GM18870 (cell line): Measurements from ENCODE around the gene GLRA2.
A peak's percentile ranks its signal among the peaks of the same experiment; 100 is the strongest.
"Not testable (repeated sequence)": the region's sequence is repeated elsewhere in the genome, so short reads cannot be mapped to it uniquely, and the experiment has no call there.

Experiments used
- ATAC-seq: cut with Tn5 transposase; IDR thresholded peaks from one replicate; pipeline ENCODE4 v1.9.1; 2021; ENCODE audit warnings: moderate library complexity; ENCODE audit not compliant: unreplicated experiment

GLRA2 gene

DNA sequence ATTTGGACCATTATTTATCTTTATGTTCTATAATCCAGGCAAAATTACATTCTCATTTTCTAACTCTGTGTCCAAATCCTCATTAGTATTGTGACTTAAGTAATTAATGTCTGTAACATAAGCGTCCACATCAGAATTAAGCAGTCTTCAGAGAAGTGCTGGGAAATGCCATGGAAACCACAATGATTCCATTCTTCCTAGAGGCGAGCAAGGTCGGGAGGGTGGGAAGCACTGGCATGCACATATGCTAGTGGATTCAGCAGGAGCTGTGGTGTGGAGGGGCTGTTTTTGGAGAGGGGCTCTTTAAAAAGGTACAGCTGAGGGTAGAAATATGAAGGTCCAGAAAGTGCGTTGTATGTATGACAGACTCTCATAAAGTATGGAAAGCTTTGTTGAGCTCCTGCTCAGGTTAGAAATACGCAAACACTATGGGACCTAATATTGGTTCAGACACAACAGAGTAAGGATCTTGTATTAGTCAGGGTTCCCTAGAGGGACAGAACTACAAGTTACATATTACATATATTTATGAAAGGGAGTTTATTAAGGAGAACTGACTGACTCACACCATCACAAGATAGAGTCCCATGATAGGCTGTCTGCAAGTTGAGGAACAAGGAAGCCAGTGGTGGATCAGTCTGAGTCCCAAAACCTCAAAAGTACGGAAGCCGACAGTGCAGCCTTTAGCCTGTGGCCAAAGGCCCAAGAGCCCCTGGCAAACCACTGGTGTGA is 61.5 kb downstream of the GLRA2 start:
- ATAC-seq = no peak

DNA sequence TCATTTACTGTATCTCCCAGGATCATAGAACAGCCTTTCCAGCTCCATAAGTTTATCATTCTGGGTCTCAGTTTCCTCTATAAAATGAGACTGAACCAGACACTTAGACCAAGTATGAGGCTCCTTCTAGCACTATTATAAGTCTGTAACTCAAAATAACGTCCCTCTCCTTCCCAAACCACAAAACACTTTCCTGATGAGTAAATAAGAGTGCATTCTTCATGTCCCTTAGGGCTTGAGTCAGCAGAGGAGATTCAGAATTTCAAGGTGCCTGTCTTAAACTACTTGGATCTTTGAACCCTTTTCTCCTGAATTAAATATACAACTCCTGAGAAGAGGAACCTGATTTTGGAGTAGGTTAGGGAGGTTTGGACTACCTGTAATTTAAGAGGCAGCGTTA is 62.6 kb downstream of the GLRA2 start:
- ATAC-seq = no peak

DNA sequence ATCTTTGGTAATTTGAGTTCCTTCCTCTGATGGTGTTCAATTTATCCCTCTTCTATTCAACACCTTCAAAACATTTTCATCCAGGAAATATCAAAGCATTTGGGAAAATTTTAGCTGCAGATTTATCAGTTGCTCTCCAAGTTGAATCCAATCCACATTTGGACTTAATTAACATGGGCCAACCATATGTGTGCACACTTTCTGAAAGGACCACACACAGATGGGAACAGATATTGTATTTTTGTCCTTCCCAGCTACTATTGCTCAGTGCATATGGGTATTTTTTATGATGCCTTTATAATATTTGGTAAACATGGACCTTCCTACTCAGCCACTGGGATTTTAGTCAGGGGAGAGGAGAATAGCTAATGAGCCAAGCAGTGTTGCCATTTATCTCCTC is 65.2 kb downstream of the GLRA2 start:
- ATAC-seq = no peak

DNA sequence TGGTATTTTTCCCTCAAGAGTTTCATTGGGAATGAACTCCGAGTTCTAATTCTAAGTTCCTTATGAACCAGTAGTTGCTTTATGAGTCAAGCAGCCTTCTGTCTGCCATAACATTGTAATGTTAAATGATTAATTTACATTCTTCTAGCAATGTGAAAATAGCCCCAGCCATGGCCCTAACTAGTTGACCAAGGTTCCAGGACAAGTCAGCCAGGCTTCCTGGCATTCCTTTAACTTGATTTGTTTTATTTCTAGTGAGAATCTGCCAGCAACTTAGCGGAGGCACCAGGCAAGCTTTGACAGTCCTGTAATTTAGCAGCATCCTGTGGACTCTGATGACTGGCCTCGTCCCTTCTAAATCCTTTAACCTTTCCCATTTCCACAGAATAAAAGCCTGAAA is 69.0 kb downstream of the GLRA2 start:
- ATAC-seq = no peak

DNA sequence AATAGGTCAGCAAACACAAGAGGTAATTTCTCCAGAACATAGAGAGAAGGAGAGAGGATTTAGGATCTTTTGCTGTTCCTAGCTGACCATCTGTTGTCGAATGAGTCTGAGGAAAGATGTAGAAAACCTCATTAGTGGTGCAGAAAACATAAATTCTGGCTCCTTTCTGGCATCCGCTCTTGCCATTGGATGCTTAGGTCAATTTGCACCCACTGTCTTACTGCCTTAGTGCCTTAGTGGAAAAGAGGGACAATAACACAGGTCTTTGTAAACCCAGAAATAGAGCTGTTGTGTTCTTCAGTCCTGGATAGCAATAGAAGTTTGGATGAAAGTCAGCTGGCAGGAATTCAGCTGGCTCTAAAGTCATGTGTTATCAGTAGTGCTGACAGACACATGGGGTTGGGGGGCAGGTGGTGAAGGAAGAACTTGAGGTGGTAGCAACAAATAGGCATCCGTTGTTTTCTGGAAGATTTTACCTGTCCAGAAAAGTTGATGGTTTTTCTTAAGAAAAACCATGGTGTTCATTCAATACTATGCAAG is 78.2 kb downstream of the GLRA2 start:
- ATAC-seq = no peak

DNA sequence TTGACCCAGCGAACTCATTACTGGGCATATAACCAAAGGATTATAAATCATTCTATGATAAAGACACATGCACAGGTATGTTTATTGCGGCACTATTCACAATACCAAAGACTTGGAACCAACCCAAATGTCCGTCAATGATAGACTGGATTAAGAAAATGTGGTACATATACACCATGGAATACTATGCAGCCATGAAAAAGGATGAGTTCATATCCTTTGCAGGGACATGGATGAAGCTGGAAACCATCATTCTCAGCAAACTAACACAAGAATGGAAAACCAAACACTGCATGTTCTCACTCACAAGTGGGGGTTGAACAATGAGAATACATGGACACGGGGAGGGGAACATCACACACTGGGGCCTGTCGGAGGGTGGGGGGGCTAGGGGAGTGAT is 83.1 kb downstream of the GLRA2 start:
- ATAC-seq = not testable (repeated sequence)

DNA sequence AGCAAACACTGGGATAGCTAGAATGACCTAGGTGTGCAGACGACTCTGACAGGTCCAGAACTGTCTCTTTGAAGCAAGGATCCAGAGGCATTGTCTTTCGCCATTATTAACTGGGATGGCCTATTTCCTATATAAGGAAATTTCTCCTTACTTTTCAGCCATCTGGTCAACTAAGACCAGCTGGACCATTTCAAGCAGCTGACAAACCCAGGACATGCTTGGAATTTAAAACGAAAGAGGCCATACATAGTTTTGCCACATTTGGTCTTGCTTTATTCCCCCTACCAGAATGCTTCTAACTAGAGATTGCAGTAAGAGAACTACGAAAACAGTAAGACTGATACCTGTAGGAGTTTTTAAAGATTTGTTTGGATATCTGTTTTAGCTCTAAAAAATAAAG is 87.0 kb downstream of the GLRA2 start:
- ATAC-seq = no peak

DNA sequence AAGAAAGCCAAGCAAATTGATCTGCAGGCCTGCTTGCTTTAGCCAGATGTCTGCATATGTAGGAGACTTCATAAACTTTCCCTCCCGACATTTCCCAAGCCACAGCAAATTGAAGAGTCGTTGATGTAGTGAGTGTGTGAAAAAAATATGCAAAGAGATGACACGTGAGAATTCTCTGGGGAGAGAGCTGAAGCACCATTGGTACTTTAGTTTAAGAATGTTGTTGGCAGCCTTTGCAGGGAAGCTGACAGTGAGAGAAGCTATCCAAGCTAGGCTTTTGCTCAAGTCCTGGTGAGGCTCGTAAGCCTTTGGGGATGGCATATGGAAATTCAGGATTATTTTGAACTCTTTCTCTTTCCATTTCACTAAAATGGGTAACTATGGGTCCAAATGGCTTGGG is 87.5 kb downstream of the GLRA2 start:
- no peak for ATAC-seq

DNA sequence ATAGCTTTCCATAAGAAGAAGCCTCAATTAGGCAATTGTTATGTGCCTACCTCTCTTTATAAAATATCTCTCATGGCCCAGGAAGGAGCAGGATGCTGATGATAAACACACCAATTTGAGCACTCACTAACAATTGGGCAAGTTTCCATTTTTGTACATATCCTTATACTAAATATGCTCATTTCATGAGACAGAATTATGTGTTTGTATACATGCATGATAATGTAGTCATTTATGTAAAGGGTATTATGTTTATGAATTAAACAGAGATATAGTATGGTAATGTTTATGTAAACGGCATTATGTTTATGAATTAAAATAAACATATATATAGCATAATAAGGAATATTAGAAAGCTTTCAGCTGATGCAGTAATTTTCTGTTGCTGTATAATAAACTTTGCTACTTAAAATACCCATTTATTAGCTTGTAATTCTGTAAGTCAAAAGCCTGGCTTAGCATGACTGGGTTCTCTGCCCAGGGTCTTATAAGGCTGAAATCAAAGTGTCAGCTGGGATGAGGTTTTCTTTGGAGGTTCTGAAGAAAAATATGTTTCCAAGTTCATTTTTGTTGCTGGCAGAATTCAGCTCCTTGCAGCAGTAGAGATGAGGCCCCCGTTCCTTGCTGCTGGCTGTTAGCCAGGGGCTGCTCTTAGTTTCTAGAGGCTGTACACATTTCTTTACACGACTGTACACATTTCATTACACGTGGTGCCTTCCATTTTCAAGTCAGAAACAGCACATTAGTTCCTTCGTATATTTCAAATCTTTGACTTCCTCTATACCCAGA is 89.0 kb downstream of the GLRA2 start:
- ATAC-seq = no peak

DNA sequence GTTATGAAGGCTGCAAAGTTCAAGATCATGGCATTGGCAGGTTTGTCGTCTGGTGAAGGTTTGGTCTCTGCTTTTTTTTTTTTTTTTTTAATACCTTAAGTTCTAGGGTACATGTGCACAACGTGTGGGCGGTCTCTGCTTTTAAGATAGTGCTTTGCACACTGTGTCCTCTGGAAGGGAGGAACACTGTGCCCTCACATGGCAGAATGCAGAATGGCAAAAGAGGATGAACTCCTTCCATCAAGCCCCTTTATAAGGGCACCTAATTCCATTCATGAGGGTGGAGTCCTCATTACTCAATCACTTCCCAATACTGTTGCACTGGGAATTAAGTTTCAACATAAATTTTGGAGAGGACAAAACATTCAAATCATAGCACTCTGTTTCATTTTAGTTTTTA is 101.4 kb downstream of the GLRA2 start:
- ATAC-seq = no peak

DNA sequence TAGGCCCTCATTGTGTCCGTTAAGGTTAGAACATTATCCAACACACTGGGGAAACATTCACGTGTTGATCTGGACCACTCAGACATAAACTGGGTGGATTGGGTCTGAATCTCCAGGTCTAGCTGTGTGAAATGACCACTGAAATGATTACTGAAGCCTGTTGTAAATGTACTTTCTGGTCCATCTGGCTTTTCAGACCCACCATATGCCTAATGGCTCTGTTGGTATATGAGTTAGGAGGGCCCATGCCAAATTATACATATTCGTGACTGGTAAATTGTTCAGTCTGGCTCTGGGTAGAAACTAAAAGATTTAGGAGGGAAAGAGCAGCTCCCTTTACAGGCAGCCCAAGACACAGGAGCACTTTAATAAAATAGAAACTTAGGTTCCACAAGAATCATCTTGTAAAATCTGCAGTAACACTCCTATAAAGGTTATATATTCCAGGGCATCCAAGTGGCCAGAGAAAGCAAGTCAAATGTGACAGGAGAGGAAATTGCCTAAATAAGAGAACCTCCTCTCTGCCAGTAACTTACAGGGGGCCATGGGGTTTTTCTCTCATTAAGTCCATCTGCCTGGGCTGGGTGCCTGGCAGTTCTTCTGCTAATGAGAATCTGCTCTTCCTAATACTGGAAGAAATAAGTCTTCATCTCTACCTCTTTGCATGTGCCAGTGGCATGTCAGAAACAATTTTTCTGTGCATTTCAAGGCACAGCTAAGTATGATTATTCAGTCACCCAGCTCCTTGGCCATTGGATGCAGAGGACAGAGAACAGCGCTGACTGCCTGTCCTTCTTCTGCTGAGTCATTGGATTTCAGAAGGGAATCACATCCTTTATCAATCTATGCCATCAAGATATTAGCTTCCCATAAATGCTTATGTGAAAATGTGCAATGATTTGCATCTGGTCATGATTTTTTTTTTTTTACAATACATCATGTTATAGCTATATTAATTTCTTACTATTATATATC is 112.6 kb downstream of the GLRA2 start:
- no peak for ATAC-seq

DNA sequence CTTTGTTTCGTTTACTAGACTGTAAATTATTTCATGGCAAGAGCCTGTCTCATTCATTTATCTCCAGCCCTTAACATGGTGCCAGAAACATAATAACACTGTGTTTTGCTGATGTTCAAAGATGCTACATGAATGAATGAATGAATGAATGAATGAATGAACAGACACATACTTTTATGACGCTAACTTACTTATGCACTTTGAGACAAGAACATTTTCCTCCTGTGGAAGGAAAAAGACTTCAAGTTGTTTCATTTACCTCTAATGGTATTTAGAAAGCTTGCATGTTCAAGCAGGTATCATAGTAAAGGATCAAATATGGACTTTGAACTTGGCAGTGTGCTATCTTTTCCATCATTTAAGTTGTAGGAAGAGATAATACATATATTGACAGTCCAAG is 131.6 kb downstream of the GLRA2 start:
- no peak for ATAC-seq

DNA sequence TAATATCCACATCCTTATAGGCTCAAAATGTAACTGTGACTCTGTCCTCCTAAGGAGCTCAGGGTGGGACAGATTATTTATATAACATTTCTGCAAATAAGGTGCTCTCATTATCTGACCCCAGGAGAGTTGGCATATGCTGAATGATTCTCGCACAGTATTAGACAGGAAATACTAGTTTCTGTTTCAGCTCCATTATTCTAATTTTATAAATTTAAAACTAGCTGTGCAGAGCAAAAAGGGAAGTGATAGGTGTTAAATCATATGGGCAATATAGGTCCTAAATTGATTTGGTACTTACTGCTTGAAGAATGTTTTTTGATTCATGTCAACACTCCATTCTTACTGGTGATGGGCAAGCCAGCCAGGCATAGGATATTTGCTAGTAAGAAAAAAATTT is 141.5 kb downstream of the GLRA2 start:
- ATAC-seq = peak; percentile 69

DNA sequence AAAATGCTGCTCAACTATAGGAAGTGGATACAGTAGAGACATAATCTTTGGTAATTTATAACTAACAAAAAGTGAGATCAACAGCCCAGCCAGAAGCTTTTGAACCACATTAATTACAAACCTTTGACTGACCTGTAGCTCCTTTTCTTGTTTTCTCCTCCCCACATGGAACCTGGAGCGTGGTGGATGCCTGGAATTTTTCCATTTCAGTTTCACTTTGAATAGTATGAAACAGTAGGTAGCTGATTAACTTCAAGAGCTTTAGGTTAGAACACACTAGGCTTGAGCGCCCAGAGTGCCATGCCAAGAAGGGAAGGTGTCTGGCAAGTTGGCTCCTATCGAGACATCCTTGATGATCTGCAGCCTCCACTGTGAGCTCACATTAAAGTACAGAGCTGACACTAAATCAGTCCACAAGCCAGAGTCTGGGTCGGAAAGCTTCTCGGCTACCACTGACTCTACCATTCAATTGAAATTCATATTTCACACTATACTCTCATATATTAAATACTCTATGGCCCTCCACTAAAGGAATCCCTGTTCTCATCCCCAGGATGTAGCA is 143.4 kb downstream of the GLRA2 start:
- ATAC-seq = no peak

DNA sequence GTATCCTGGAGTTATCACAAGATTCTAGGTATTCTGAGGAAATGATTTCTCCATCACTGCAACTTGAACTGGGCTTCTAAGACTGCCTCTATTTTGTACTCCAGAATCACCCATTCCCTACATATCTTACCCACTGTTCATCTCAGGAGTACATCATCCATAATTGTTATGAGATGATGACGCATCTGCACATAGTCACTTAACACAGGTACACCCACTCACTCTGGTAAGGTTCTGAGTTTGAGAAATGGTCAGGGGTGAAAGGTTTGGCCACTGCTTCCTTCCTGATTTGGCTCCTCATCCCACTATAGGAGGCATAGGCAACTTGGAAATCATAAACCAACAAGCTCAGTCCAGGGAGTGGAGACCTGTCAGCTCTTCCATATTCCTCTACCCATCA is 143.9 kb downstream of the GLRA2 start:
- ATAC-seq = no peak

DNA sequence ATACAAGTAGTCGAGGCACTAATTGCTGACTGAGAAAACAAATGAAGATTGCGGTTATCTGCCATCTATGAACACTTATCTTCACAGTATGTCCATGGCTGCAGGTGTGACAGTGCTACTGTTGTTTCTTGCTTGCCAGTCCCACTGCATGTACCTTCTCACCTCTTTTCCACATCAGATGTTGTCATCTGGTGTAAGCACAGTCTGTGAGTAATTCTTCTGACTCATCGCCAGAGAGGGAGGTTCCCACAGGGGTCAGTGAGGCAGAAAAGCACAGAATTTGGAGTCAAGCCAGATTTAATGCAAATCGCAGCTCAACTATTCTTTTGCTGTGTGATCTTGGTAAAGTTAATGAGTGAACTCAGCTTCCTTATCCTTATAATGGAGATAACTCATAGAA is 144.4 kb downstream of the GLRA2 start:
- ATAC-seq = peak; percentile 94

DNA sequence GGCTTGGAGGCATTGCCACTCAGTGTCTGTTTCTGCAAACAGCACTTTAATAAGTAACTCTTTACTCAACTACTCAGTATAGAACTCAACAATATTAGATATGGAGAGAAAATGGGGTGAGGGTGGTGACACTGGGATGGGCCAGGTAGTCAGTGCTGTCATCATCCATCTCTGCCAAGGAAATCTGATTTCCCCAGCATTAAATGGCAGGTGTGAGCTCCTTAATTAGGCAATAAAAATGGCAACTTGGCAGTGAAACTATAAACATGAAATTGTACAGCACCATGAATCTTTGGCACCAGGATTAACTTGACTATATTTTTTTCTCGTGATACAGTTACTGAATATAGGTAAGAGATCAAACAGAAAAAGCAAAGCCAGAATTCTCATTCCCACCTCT is 146.2 kb downstream of the GLRA2 start:
- ATAC-seq = no peak

DNA sequence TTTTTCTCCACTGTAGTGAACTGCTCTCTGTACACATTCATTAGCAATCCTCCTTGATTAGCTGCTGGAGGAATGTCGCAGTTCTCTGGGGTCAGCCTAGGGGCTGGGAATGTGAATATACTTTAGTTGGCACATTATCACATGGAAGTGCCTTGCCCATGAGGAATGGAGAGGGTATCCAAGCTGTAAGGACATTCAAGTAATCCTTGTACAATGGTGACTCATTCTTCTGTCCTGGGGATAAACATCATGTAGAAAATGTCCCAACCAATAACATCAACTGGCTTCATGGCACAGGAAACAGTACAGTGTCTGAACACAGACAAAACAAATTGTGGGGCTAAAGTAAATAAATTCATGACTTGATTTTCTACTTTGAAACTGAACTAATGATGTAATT is 147.1 kb downstream of the GLRA2 start:
- no peak for ATAC-seq

DNA sequence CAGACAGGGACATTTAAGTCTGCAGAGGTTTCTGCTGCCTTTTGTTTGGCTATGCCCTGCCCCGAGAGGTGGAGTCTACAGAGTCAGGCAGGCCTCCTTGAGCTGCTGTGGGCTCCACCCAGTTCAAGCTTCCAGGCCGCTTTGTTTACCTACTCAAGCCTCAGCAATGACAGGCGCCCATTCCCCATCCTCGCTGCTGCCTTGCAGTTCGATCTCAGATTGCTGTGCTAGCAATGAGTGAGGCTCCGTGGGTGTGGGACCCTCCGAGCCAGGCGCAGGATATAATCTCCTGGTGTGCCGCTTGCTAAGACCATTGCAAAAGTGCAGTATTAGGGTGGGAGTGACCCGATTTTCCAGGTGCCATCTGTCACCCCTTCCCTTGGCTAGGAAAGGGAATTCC is 159.0 kb downstream of the GLRA2 start:
- not testable (repeated sequence) for ATAC-seq

DNA sequence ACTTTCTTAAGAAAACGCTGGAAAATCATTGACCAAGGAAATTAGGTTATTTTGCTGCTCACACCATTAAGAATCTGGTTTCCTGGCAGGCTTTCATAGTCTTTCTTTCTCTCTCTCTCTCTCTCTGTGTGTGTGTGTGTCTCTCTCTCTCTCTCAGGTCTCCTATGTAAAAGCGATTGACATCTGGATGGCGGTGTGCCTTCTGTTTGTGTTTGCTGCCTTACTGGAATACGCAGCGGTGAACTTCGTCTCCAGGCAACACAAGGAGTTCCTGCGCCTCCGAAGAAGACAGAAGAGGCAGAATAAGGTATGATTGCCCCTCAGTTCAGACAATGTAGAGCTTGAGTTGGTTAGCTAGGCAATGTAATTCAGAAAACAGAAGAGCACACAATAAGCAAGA is 161.2 kb downstream of the GLRA2 start:
- no peak for ATAC-seq

DNA sequence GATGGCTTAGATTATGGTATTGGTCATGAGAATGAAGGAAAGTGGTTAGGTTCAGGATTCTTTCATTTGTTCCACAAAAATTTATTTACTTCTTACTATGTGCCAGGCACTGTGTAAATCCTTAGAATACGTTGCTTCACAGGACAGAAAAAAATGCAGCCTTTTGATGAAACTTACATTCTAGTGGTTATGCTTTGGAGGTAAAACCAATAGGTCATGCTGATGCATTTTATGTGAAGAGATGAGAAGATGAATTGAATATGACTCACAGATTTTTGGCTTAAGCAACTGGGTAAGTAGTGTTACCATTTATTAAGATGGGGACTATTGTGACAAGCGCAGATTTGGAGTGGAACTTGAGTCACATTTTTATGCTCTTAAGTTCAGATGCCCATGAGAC is 165.3 kb downstream of the GLRA2 start:
- ATAC-seq = no peak
